GM04504 (cell line): ENCODE data around the gene SCARF1.
A peak's percentile ranks its signal among the peaks of the same experiment; 100 is the strongest.

Source experiments
- DNase-seq: peaks from one replicate; pipeline ENCODE4 v3.0.0-alpha.2; 2012; ENCODE audit warnings: low read depth

Gene SCARF1

GRCh38 chr17:1648963-1649843, 3.7 kb upstream of the SCARF1 start:
- peak; percentile 90 for DNase-seq

GRCh38 chr17:1648173-1648962, 2.8 kb upstream of the SCARF1 start:
- no peak for DNase-seq

GRCh38 chr17:1647802-1648171, 2.3 kb upstream of the SCARF1 start:
- DNase-seq: no peak

- no peak for DNase-seq
Observed at GRCh38 chr17:1646199-1646875, 805 bp upstream of the SCARF1 start.

- peak; percentile 15 for DNase-seq
Observed at GRCh38 chr17:1644493-1645206, 882 bp downstream of the SCARF1 start.

- DNase-seq: no peak
Observed at GRCh38 chr17:1643999-1644492, 1.5 kb downstream of the SCARF1 start.

- no peak for DNase-seq
Observed at GRCh38 chr17:1643293-1643998, 2.1 kb downstream of the SCARF1 start.

GRCh38 chr17:1641065-1641403, 4.5 kb downstream of the SCARF1 start:
- no peak for DNase-seq

- no peak for DNase-seq
Observed at GRCh38 chr17:1640329-1641064, 5.0 kb downstream of the SCARF1 start.

GRCh38 chr17:1639549-1640180, 5.9 kb downstream of the SCARF1 start:
- no peak for DNase-seq

GRCh38 chr17:1638624-1639300, 6.8 kb downstream of the SCARF1 start:
- no peak for DNase-seq

GRCh38 chr17:1638171-1638590, 7.4 kb downstream of the SCARF1 start:
- DNase-seq: no peak

GRCh38 chr17:1636732-1637285, 8.7 kb downstream of the SCARF1 start:
- no peak for DNase-seq

GRCh38 chr17:1635675-1636465, 9.7 kb downstream of the SCARF1 start:
- DNase-seq: no peak

GRCh38 chr17:1634841-1635650, 10.5 kb downstream of the SCARF1 start:
- DNase-seq: no peak

GRCh38 chr17:1630662-1631061, 14.9 kb downstream of the SCARF1 start:
- DNase-seq: no peak

- peak; percentile 16 for DNase-seq
Observed at GRCh38 chr17:1629504-1630310, 15.8 kb downstream of the SCARF1 start.
